GM12873 (cell line): ENCODE results near the gene DIP2C.

Experiments used
- CTCF ChIP-seq: IDR thresholded peaks from 2 replicates; pipeline ENCODE4 v1.5.1; 2012; ENCODE audit warnings: low read depth, mild to moderate bottlenecking, moderate library complexity, low read length, control low read depth; ENCODE audit not compliant: insufficient read depth; ENCODE audit errors: missing control alignments

The DIP2C gene

GRCh38 chr10:327889-328852 is 361.3 kb downstream of the DIP2C start:
- TF ChIP-seq CTCF, result no peak

- no peak for TF ChIP-seq CTCF
Measured at GRCh38 chr10:326894-327635, 362.4 kb downstream of the DIP2C start.

GRCh38 chr10:326350-326749 is 363.1 kb downstream of the DIP2C start:
- TF ChIP-seq CTCF, result no peak

GRCh38 chr10:325282-325681 is 364.2 kb downstream of the DIP2C start:
- no peak for TF ChIP-seq CTCF

- TF ChIP-seq CTCF, result no peak
Measured at GRCh38 chr10:324593-324992, 364.9 kb downstream of the DIP2C start.

GRCh38 chr10:323651-324293 is 365.7 kb downstream of the DIP2C start:
- no peak for TF ChIP-seq CTCF

GRCh38 chr10:320771-321170 is 368.7 kb downstream of the DIP2C start:
- no peak for TF ChIP-seq CTCF
